Measurements from ENCODE around the gene MAD1L1.
"Not testable (repeated sequence)": the region's sequence is repeated elsewhere in the genome, so short reads cannot be mapped to it uniquely, and the experiment has no call there.

MAD1L1 gene

DNA sequence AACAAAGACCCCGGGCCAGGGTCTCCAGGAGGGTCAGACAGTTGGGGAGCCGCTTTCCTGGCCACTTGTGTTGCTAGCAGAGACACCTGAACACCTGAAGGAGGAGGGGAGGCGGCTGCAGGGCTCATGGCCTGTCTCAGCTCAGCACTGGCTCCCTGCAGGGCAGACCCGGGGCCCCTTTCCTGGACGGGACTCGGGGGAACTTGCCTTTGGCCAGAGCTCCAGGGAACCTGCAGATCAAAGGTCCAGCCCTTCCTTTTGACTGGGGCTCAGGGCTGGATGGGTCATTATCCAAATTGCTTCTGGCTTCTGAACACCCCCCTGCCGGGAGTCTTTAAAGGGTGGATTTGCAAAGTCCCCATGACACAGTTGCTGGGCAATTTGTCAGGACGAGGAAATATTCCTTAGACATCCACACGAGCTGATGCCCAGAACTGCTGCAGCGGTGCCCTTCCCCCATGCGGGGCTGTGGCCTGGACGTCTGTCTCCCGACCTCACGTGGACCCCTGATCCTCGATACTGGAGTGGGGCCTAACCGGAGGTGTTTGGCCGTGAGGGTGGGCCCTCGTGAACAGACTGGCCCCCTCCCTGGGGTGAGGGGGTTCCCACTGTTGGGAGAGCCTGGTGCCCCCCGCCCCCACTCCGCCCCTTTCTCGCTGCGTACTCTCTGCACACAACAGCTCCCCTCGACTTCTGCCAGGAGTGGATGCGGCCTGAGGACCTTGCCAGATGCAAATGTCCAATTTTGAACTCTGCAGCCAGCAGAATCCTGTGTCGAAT is 368.4 kb downstream of the MAD1L1 start:
- DNase-seq (ENCODE audit: low read depth in 3 of 3) = no peak

DNA sequence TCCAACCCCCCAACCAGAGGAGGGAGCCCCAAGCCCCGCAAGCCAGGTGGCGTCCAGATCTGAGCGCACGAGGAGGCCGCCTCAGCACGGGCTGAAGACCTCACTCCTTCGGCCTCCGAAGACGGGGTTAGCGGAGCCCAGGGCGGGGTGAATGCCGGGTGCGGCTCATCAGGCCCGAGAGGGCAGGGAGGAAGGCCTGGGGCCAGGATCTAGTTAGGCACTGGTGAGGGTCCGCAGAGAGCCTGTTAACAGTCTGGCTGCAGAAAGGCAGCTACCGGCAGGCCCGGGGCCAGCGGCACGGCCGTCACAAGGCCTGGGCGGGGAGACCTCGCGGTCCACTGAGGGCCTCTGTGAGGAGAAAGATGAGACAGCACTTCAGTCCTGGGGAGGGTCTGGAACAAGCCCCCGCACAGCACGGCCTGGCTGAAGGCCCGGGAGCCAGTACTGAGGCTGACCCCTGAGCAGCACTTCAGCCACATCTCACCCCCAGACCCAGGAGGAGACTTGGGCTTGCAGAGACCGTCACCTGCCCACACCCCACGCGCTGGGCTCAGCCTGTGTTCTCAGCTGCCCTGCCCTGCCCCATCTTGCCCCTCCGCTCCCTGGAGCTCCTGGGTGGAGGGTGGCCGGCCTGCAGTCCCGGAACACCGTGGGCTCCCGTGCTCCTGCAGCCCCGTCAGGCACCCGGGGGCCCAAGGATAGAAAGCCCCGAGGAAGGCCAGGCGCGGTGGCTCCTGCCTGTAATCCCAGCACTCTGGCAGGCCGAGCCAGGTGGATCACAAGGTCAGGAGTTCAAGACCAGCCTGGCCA is 369.4 kb downstream of the MAD1L1 start:
- DNase-seq (ENCODE audit: low read depth in 3 of 3) = no peak

DNA sequence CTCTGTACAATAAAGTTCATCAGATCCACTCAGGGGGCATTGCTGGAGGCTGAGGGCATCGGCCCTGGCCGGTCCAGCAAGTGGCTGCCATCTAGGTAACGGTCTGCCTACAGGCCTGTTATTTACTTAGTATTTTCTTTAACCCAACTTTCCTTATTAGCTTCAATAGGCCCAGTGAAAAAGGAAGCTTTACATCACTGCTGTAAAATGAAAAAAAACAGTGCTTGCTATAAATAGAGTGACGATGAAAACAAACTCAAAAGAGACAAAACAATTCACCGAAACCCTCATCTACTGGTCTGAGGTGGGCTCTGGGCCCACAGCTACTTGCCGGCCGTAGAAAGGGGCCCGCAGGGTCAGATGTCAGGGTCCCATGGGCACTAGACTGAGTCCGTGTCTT is 370.2 kb downstream of the MAD1L1 start:
- no peak for DNase-seq (ENCODE audit: low read depth in 3 of 3)

DNA sequence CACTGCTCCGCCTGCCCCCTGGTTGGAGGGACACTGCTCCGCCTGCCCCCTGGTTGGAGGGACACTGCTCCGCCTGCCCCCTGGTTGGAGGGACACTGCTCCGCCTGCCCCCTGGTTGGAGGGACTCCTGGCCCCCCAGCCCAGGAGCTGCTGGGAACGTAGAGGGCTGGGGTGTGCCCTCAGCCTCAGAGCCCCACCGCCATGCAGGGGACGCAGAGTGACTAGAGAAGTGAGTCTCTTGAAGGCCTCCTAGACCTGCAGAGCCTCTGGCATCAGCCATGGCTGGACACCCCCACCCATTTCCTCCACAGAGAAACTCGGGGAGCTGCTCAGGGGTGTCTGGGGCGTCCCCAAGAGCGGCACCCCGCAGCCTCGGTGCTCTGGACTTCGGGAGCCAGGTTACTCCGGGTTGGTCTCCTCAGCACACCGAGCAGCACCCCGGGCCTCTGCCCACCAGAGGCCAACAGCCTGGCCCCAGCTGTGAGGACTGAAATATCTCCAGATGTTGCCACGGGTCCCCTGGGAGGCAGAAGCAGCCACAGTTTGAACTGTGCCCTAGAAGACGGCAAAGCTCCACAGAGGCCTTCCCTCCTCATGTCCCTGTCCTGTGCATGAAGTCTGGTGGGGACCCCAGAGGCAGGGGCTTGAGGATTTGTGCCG is 370.8 kb downstream of the MAD1L1 start:
- no peak for DNase-seq (ENCODE audit: low read depth in 3 of 3)

DNA sequence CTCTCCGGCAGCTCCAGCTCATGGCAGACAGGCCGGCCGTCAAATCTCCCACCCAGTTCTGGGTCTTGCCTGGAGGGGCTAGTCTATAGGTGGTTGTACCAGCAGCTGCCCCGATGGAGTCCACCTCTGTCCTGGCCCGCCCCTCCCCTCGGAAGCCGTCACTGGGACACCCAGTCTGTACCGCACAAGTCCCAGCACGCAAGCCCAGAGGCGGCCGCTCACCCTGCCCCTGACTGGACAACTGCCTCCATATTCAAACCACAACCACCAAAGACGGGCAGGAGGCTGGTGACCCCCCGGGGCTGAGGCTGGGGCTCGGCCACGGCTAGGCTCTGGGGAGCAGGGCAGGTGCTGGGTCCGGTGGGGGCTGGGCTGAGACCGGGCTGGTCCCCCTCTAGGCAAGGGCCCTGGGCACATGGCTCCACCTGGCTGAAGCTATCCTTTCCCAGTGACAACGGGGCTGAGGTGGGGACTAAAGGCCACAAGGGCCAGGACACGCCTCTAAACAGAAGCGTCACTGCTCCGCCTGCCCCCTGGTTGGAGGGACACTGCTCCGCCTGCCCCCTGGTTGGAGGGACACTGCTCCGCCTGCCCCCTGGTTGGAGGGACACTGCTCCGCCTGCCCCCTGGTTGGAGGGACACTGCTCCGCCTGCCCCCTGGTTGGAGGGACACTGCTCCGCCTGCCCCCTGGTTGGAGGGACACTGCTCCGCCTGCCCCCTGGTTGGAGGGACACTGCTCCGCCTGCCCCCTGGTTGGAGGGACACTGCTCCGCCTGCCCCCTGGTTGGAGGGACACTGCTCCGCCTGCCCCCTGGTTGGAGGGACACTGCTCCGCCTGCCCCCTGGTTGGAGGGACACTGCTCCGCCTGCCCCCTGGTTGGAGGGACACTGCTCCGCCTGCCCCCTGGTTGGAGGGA is 371.6 kb downstream of the MAD1L1 start:
- not testable (repeated sequence) for DNase-seq (ENCODE audit: low read depth in 3 of 3)

DNA sequence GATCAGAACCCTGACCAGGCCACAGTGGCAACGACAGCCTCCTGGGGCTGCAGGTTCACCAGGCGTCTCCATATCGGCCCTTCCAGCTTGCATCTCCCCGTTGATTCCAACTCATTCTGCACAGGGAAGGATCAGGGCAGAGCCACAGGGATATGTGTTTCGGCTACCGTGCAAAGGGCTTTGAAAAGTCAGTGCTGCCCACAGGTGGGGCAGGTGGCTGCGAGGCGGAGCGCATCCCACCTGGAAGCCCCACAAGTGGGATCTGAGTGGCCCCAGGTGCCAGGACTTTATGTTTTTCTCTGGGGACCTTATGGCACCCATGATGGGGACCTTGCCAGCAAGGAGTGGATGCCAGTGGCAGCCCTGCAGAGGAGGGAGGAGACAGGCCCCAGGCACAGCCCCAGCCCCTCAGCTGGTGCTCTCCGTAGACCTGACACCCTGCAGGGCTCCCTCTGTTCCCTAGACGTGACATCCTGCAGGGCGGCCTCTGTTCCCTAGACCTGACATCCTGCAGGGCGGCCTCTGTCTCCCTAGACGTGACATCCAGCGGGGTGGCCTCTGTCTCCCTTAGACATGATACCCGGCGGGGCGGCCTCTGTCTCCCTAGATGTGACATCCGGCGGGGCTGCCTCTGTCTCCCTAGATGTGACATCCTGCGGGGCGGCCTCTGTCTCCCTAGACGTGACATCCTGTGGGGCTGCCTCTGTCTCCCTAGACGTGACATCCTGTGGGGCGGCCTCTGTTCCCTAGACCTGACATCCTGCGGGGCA is 373.3 kb downstream of the MAD1L1 start:
- DNase-seq (ENCODE audit: low read depth in 3 of 3) = no peak

DNA sequence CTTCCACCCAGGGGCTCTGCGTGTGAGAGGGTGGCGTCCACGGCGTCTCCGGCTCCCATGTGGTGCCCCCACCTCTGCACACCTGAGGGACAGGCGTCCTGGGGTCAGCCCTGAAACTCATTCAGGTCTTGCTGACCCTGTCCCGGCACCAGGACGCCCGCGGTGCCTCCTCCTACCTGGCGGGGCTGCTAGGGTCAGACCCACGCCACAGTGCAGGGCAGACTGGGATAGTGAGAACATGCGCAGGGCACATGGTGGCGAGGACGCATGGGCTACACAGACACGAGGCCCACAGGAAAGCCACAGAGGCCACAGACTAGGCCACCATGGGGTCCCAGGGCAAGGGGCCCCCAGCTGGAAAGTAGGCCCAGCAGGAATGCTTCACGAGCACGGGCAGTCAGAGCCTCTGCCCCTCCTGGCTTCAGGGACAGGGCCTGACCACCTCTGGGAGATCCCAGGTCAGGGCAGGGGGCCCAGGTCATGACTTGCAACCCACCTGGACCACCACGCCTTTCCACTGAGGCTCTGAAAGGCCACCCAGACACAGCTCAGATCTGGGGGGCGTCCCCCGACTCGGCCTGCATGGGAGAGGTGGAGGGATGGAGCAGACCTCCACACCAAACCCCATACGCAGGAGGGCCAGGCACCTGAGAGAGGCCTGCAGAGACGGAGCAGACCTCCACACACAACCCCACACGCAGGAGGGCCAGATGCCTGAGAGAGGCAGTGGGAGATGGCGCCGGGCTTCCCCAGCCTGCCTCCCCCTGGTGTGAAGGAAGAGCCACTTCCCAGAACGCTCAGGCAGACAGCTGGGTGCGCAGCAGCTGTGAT is 374.1 kb downstream of the MAD1L1 start:
- no peak for DNase-seq (ENCODE audit: low read depth in 3 of 3)

DNA sequence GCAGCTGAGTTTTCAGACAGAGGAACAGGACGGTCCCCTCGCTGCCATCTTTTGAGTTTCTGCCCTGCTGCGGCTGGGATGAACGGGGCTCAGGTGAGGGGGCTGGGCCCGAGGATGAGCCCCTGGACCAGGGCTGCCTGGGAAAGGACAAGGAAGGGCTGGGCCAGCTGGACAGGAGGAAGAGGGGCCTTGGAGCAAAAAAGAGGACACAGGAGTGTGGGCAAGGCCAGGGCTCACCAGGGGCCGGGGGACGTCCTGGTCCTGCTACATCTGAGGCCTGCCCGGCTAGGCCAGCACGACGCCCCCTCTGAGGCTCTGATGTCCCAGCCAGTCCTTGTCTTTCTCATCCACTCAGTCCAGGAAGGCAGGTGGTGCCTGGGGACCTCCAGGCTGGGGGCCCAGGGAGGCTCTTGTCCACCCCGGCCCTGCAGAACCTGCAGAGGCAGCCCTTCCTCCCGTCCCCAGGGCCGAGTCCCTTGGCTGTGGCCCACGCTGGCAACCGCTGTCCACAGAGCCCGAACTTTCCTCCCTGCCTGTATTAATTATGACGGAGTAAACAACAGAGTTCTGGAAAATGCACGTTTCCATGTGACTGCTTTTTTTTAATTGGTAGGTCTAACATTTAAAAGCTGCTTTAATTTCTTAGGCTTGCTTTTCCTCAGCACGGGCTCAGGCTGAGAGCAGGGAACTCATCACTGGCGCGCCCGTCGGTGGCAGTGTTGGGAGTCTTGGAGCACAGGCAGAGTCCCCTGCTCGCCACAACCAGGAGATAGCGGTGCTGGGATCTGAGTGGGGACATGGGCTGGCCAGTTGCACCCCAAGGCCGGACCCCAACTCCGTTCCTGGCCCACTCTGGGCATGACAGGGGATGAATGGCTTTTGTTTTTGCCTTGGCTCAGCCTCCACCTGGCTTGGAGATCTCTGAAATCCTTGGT is 375.0 kb downstream of the MAD1L1 start:
- DNase-seq (ENCODE audit: low read depth in 3 of 3) = no peak

DNA sequence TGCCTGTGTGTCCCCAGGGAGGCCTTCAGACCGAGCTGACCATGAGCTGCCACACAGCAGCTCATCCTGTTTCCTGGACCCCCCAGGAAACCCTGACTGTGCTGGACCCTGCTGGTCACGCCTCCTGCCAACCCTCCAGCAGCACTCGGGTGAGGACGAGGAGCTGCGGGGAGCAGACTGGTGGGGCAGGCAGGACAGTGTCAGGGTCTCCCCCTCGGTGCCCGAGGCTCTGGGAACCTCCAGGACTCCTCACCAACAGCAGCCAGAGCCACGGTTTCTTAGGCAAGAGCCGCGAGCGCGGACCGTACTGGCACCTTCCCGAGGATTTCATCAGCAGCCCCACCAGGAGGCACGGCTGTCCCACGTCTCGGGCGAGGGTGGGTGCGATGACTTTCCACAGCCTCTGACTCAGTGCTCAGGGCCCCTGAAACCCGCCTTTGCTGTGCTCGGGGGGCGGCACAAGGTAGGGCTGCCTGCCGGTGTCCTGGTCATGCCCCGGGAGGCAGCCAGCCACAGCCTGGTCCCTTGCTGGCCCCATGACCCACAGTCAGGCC is 375.8 kb downstream of the MAD1L1 start:
- DNase-seq (ENCODE audit: low read depth in 3 of 3) = no peak

DNA sequence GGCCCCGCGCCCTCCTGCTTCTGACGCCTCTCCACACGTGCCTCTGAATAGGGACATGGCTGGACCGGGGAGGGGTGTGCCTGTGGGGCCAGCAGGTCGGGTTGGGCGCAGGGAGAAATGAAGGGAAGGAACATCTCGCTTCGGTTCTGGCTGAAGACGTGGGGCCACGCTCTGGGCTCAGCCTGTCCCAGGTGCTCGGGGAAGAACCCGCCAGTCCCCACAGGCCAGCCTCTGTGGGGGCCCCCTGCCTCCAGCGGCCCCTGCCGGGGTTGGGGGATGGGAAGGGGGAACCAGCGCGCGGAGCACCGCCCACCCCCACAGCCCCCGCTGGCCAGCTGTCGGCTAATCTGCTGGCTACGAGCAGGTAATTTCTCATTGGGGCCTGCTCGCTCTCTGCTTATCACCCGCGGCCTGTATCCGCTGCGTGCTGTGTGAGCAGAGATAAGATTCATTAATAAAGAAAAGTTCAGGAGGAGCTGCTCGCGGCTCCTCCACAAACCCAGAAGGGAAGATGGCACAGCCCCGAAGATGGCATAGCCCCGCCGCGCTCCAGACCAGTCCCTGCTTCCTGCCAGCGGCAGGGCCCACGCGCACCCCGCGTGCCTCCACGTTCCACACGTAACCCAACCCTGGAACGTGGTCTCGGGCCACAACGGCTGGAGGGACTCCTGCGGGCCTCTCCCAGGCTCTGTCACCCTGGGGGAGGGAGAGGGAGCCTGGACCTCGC is 376.4 kb downstream of the MAD1L1 start:
- DNase-seq (ENCODE audit: low read depth in 3 of 3) = no peak

DNA sequence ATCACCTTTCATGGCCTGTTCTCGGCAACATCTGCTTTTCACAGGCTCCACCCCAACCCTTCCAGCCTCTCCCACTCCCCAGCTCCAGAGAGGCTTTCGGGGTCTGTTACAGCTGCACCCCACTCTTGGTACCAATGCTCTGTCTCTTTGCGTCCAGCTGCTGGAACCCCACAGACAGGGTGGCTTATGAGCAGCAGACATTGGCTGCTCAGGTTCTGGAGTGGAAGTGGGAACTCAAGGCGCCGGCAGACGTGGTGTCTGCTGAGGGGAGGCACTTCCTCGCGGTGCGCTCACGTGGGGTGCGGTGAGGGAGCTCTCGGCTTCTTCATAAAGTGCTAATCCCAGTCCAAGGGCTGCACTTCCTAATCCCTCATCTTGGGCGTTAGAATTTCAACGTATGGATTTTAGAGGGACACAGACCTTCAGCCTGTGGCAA is 377.0 kb downstream of the MAD1L1 start:
- no peak for DNase-seq (ENCODE audit: low read depth in 3 of 3)

DNA sequence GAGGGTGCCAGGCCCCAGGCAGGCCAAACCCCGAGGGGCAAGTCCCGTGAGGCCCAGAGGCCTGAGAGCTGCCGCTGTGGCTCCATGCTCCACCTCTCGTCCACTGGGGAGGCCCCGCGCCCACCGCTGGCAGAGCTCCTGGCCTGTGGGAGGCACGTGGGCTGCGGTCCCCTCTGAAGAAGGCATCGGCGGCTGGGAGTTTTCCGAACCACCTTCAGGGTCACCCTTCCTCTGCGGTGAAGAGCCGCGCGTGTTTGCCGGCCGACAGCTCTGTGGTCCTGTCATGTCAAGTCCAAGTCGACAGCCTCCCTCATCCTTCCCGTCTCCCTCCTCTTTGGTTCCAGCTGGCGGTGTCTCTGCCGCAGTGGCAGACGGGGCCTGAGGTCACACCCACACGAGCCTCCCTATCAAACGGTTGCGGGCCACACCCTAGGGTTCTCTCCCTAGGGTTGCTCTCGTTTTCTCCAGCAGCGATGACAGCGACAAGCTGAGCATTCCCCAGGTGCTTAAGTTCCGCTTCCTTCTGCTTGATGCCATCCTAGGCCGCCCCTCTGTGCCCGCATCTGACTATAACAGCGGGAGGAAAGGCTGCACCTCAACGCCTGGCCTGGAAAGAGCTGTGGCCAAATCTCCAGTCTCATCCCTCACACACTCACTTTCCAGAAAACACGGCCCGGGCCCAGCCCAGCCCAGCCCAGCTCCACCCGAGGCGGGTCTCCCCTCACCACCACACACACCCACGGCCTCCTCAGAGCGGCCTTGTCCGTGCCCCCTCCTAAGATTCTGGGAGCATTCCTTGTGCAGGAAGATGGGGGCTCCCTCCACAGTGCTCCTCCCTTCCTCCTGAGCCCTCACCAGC is 377.6 kb downstream of the MAD1L1 start:
- DNase-seq (ENCODE audit: low read depth in 3 of 3) = no peak

DNA sequence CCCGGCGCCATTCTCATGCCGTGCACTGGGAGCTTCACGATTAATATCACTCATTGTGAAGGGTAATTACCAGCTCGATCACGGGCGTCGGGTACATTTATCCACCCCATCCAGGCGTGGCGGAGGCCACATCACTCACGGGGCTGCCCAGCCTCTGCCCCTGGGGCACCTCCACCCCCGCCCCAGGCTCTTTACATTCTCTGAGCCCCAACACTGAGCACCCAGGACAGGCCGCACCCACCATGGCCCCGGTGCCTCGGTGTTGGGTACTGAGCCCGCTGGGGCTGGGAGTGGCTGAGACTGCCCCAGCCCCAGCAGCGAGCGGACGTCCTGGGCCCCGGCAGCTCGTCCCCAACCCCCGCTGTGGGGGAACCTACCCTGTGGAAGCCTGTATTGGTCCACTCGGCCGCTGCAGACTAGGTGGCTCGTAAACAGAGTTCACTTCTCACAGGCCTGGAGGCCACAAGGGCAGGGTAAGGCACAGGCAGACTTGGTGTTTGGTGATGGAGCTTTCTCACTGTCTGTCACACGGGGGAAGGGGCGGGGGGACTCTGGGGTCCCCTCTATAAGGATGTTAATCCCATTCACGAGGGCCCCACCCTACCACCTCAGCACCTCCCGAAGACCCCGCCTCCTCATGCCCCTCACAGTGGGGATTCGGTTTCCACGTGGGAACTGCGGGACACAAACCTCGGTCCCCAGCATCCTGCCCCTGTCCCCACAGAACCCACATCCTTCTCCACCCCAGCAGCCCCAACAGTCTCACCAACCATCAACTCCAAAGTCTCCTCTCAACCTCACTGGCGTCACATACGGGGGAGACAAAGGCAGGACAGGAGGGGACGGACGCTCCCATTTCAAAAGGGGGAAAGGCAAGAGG is 378.5 kb downstream of the MAD1L1 start:
- no peak for DNase-seq (ENCODE audit: low read depth in 3 of 3)

DNA sequence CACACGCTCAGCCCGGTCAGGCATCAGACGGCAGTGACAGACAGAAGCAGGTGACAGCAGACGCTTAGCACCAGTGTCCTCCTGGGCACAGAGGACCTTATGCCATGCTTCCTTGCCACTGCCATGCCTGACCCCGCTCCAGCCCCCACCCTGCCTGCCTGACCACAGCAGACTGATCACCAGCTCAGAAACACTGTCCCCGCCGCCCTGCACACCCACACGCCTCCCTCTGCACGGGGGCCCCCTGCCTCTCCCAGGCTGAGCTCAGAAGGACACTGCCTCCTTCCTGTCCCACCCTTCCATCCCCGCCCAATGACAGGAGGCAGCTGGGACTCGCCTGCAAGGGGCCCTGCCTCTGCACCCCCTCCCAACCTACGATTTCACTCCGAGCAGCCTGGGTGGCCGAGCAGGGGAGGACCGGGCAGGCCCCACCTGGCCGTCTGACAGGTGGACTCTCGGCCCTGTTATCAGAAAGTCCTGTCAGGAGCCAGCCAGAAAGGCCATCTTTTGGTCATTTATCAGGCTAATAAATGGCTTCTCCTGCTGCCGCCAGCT is 379.2 kb downstream of the MAD1L1 start:
- no peak for DNase-seq (ENCODE audit: low read depth in 3 of 3)

Data from stimulated activated CD4-positive, alpha-beta T cell treated with anti-CD3 and anti-CD28 coated beads, TNF-alpha, amount 100 ng/mL, for 48 hours (primary cell).